ENCODE results near the gene ZNF433. TPM values are rescaled to one million over a fixed set of nuclear protein-coding genes. Genes with fewer than 3 reads are reported as not detected.
A peak's percentile ranks its signal among the peaks of the same experiment; 100 is the strongest.

ZNF433 gene
- total RNA-seq, 6 experiments from 2014 or later: 3.2 to 4.1 (median 3.8) TPM

DNA sequence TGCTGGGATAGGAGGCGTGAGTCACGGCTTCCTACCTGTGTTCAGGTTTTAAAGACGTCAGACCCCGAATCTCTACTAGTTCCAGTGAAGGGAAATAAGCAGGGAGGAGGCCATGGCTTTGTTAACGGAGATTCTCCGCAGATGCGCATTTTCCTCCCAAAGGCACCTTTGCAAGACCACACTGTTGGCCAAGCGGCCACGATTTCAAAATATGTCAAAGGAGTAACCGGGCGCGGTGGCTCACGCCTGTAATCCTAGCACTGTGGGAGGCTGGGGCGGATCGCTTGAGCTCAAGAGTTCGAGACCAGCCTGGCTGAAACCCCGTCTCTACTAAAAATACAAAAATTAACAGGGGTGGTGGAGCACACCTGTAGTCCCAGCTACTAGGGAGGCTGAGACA, 48.7 kb downstream of the ZNF433 start:
- Mint-ChIP-seq H3K4me3 (peak overlapping the region; percentile 99; the same call in 1 of the 2 replicates), H3K27ac (no peak overlapping the region), H3K27me3 (ENCODE audit: insufficient read depth) (no peaks in the 10 kb centered on the region; the same call in 1 of the 2 replicates), H3K4me1 (ENCODE audit: low read depth) (peaks cover 19% of the 10 kb centered on the region), H3K36me3 (ENCODE audit: low read depth) (no peaks in the 10 kb centered on the region; the same call in 1 of the 2 replicates), H3K9me3 (peaks cover 12% of the 10 kb centered on the region)
- TF ChIP-seq, protein P1, sequence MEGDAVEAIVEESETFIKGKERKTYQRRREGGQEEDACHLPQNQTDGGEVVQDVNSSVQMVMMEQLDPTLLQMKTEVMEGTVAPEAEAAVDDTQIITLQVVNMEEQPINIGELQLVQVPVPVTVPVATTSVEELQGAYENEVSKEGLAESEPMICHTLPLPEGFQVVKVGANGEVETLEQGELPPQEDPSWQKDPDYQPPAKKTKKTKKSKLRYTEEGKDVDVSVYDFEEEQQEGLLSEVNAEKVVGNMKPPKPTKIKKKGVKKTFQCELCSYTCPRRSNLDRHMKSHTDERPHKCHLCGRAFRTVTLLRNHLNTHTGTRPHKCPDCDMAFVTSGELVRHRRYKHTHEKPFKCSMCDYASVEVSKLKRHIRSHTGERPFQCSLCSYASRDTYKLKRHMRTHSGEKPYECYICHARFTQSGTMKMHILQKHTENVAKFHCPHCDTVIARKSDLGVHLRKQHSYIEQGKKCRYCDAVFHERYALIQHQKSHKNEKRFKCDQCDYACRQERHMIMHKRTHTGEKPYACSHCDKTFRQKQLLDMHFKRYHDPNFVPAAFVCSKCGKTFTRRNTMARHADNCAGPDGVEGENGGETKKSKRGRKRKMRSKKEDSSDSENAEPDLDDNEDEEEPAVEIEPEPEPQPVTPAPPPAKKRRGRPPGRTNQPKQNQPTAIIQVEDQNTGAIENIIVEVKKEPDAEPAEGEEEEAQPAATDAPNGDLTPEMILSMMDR (IDR thresholded peaks at IDR 0.05): no peak
- no peak for DNase-seq

DNA sequence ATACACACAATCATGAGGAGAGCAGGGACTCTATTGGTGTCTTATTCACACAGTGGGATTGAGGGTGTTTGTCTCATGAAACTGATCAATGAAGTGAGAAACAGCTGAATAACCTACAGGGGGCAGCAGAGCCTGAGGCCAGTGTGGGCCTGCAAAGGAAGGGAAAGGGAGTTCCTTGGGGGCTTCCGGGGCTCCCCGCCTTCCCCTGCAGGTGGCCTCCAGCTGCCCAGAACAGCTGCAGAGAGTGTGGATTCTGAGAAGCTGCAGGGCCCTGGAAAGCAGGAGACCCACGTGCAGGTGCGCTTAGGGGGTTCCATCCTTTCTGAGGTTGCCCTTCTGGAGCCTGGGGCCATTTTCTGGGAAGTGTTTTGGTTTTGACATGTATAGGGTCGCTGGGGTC, 50.5 kb downstream of the ZNF433 start:
- no peaks in the 10 kb centered on the region for H3K27me3 Mint-ChIP-seq (ENCODE audit: insufficient read depth)
- no peak overlapping the region for H3K27ac Mint-ChIP-seq
- no peak for DNase-seq
- peaks cover 30% of the 10 kb centered on the region for H3K9me3 Mint-ChIP-seq
- TF ChIP-seq, protein P1 (IDR thresholded peaks at IDR 0.05): peak; percentile 32; the same call in 1 of the 2 replicates
- no peak overlapping the region for H3K4me3 Mint-ChIP-seq
- peaks cover 14% of the 10 kb centered on the region for H3K36me3 Mint-ChIP-seq (ENCODE audit: low read depth)
- H3K4me1 Mint-ChIP-seq (ENCODE audit: low read depth): peaks cover 12% of the 10 kb centered on the region

DNA sequence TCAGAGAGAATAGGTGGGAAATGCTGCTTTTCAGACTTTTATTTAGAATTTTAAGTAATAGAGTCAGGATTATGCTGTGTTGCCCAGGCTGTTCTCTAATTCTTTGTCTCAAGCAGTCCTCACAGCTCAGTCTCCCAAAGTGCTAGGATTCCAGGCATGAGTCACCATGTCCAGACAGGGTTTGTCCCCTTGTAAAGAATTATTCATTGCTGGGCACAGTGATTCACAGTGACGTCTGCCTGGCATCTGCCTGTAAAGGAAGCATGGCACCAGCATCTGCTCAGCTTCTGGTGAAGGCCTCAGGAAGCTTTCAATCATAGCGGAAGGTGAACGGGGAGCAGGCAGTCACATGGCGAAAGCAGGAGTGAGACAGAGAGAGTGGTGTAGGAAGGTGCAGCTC, 53.0 kb downstream of the ZNF433 start:
- no peak for DNase-seq
- TF ChIP-seq, protein P1 (IDR thresholded peaks at IDR 0.05): no peak
- Mint-ChIP-seq H3K27ac (no peak overlapping the region), H3K36me3 (ENCODE audit: low read depth) (peaks cover 39% of the 10 kb centered on the region), H3K4me3 (no peak overlapping the region), H3K4me1 (ENCODE audit: low read depth) (peaks cover 5% of the 10 kb centered on the region; the same call in 1 of the 2 replicates), H3K27me3 (ENCODE audit: insufficient read depth) (no peaks in the 10 kb centered on the region), H3K9me3 (peaks cover 55% of the 10 kb centered on the region)

DNA sequence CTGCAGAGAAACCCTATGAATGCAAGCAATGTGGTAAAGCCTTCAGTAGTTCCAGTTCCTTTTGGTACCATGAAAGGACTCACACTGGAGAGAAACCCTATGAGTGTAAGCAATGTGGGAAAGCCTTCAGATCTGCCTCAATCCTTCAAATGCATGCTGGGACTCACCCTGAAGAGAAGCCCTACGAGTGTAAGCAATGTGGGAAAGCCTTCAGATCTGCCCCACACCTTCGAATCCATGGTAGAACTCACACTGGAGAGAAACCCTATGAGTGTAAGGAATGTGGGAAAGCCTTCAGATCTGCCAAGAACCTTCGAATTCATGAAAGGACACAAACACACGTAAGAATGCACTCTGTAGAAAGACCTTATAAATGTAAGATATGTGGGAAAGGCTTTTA, 56.0 kb downstream of the ZNF433 start:
- peaks cover 58% of the 10 kb centered on the region for H3K36me3 Mint-ChIP-seq (ENCODE audit: low read depth)
- H3K27ac Mint-ChIP-seq: no peak overlapping the region
- H3K4me1 Mint-ChIP-seq (ENCODE audit: low read depth): no peaks in the 10 kb centered on the region
- DNase-seq: no peak
- TF ChIP-seq, protein P1 (IDR thresholded peaks at IDR 0.05): no peak
- H3K4me3 Mint-ChIP-seq: no peak overlapping the region
- H3K9me3 Mint-ChIP-seq: peaks cover 84% of the 10 kb centered on the region
- no peaks in the 10 kb centered on the region; the same call in 1 of the 2 replicates for H3K27me3 Mint-ChIP-seq (ENCODE audit: insufficient read depth)

DNA sequence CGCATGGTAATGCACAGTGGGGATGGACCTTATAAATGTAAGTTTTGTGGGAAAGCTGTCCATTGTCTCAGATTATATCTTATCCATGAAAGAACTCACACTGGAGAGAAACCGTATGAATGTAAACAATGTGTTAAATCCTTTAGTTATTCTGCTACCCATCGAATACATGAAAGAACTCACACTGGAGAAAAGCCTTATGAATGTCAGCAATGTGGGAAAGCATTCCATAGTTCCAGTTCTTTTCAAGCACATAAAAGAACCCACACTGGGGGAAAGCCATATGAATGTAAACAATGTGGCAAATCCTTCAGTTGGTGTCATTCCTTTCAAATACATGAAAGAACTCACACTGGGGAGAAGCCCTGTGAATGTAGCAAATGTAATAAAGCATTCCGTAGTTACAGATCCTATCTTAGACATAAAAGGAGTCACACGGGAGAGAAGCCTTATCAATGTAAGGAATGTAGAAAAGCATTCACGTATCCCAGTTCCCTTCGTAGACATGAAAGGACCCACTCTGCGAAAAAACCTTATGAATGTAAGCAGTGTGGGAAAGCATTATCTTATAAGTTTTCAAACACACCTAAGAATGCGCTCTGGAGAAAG, 56.9 kb downstream of the ZNF433 start:
- no peak for DNase-seq
- H3K9me3 Mint-ChIP-seq: peaks cover 89% of the 10 kb centered on the region
- peaks cover 62% of the 10 kb centered on the region for H3K36me3 Mint-ChIP-seq (ENCODE audit: low read depth)
- H3K4me3 Mint-ChIP-seq: no peak overlapping the region
- H3K27me3 Mint-ChIP-seq (ENCODE audit: insufficient read depth): no peaks in the 10 kb centered on the region; the same call in 1 of the 2 replicates
- H3K27ac Mint-ChIP-seq: no peak overlapping the region
- H3K4me1 Mint-ChIP-seq (ENCODE audit: low read depth): no peaks in the 10 kb centered on the region
- TF ChIP-seq, protein P1 (IDR thresholded peaks at IDR 0.05): no peak
